H7 (cell line): ENCODE measurements around the gene IFITM2. TPM values are rescaled to one million over a fixed set of nuclear protein-coding genes. Genes with fewer than 3 reads are reported as not detected.

Experiments used
- DNase-seq: peaks from one replicate; pipeline ENCODE4 v3.0.0; 2012
- H3K27me3 ChIP-seq: 2 replicates; pipeline ENCODE4 v1.6.0; 2011; ENCODE audit warnings: mild to moderate bottlenecking, low read length; ENCODE audit not compliant: control insufficient read depth, insufficient read depth
- H3K36me3 ChIP-seq: replicated peaks from 2 replicates; pipeline ENCODE4 v1.5.1; 2011; ENCODE audit warnings: low read length; ENCODE audit not compliant: control insufficient read depth, insufficient read depth
- H3K4me3 ChIP-seq: 2 replicates; pipeline ENCODE4 v1.5.1; 2011; ENCODE audit warnings: low read depth, mild to moderate bottlenecking, control low read depth, low read length, moderate library complexity; ENCODE audit not compliant: insufficient read depth
- total RNA-seq: library from RNA; depleted of rRNA; stranded (reverse); fragments of >200 nt; shearing (Covaris generic); gene quantifications from 2 replicates; pipeline ENCODE4 v1.2.3, GENCODE V29; 2014

The IFITM2 gene
- total RNA-seq, 1 experiment from 2014 or later: 374 TPM

GRCh38 chr11:278001-278951, 29.3 kb upstream of the IFITM2 start, which contains the start of gene NLRP6:
NLRP6 (plus strand) TSS chr11:278407; CDS start chr11:278570, 163 bp downstream.
- Histone ChIP-seq H3K27me3 (no peaks in the 10 kb centered on the region; the same call in 1 of the 2 replicates), H3K4me3 (no peak within 1 kb of the TSS), H3K36me3 (no peaks in the 10 kb centered on the region)
- peak; percentile 52 for DNase-seq

GRCh38 chr11:279040-279965, 28.3 kb upstream of the IFITM2 start:
- peak; percentile 70 for DNase-seq
- Histone ChIP-seq H3K36me3 (no peaks in the 10 kb centered on the region), H3K4me3 (no peak overlapping the region), H3K27me3 (no peaks in the 10 kb centered on the region; the same call in 1 of the 2 replicates)

GRCh38 chr11:279966-280705, 27.5 kb upstream of the IFITM2 start:
- H3K27me3 ChIP-seq: no peaks in the 10 kb centered on the region; the same call in 1 of the 2 replicates
- H3K4me3 ChIP-seq: no peak overlapping the region
- DNase-seq: peak; percentile 65
- no peaks in the 10 kb centered on the region for H3K36me3 ChIP-seq

- Histone ChIP-seq H3K36me3 (no peaks in the 10 kb centered on the region), H3K4me3 (no peak overlapping the region), H3K27me3 (no peaks in the 10 kb centered on the region; the same call in 1 of the 2 replicates)
- DNase-seq: peak; percentile 56
Measured at GRCh38 chr11:280706-281485, 26.7 kb upstream of the IFITM2 start.

GRCh38 chr11:281486-282161, 26.0 kb upstream of the IFITM2 start:
- Histone ChIP-seq H3K4me3 (no peak overlapping the region), H3K36me3 (no peaks in the 10 kb centered on the region), H3K27me3 (no peaks in the 10 kb centered on the region; the same call in 1 of the 2 replicates)
- DNase-seq: no peak

GRCh38 chr11:282171-282570, 25.4 kb upstream of the IFITM2 start:
- Histone ChIP-seq H3K27me3 (no peaks in the 10 kb centered on the region; the same call in 1 of the 2 replicates), H3K36me3 (no peaks in the 10 kb centered on the region), H3K4me3 (no peak overlapping the region)
- no peak for DNase-seq

GRCh38 chr11:282630-283360, 24.8 kb upstream of the IFITM2 start:
- Histone ChIP-seq H3K36me3 (no peaks in the 10 kb centered on the region), H3K27me3 (peaks cover 4% of the 10 kb centered on the region), H3K4me3 (no peak overlapping the region)
- no peak for DNase-seq

GRCh38 chr11:283405-284104, 24.1 kb upstream of the IFITM2 start:
- Histone ChIP-seq H3K4me3 (no peak overlapping the region), H3K27me3 (peaks cover 12% of the 10 kb centered on the region), H3K36me3 (no peaks in the 10 kb centered on the region)
- DNase-seq: no peak

- Histone ChIP-seq H3K36me3 (no peaks in the 10 kb centered on the region), H3K4me3 (no peak overlapping the region), H3K27me3 (peaks cover 12% of the 10 kb centered on the region)
- DNase-seq: peak; percentile 63
Measured at GRCh38 chr11:284105-285020, 23.3 kb upstream of the IFITM2 start.

- Histone ChIP-seq H3K27me3 (peaks cover 12% of the 10 kb centered on the region), H3K4me3 (no peak overlapping the region), H3K36me3 (no peaks in the 10 kb centered on the region)
- DNase-seq: peak; percentile 51
Measured at GRCh38 chr11:285021-285893, 22.4 kb upstream of the IFITM2 start.

GRCh38 chr11:285894-286220, 21.8 kb upstream of the IFITM2 start:
- peak; percentile 44 for DNase-seq

More at GRCh38 chr11:285894-286220, 21.8 kb upstream of the IFITM2 start:
- Histone ChIP-seq H3K4me3 (no peak overlapping the region), H3K36me3 (no peaks in the 10 kb centered on the region; the same call in 1 of the 2 replicates), H3K27me3 (peaks cover 12% of the 10 kb centered on the region)
